Endometrial microvascular endothelial cells (primary cell): ENCODE results near the gene PLEK. TPM values are rescaled to one million over a fixed set of nuclear protein-coding genes. Genes with fewer than 3 reads are reported as not detected.
"Not testable (repeated sequence)": the region's sequence is repeated elsewhere in the genome, so short reads cannot be mapped to it uniquely, and the experiment has no call there.

Source experiments
- in situ Hi-C: cut with HindIII; loops from 2 replicates; pipeline ENCODE4 v1.10.0; 2017; ENCODE audit warnings: low sequenced_read_pairs, low pct_unique_long_range_greater_than_20kb; ENCODE audit errors: inconsistent ontology term
- total RNA-seq: library from RNA; depleted of rRNA; stranded (reverse); fragments of >200 nt; gene quantifications from one replicate; pipeline ENCODE4 v1.2.3, GENCODE V29; 2015; ENCODE audit errors: inconsistent ontology term

Gene PLEK
- total RNA-seq, 1 donor from 2014 or later, result not detected

DNA sequence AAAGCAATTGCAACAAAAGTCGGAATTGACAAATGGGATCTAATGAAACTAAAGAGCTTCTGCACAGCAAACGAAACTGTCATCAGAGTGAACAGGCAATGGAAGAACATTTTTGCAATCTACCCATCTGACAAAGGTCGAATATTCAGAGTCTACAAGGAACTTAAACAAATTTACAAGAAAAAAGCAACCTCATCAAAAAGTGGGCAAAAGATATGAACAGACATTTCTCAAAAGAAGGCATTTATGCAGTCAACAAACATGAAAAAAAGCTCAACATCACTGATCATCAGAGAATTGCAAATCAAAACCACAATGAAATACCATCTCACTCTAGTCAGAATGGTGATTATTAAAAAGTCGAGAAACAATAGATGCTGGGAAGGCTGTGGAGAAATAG lies 16.0 kb upstream of the PLEK start:
- in situ Hi-C loops, result not testable (repeated sequence)

DNA sequence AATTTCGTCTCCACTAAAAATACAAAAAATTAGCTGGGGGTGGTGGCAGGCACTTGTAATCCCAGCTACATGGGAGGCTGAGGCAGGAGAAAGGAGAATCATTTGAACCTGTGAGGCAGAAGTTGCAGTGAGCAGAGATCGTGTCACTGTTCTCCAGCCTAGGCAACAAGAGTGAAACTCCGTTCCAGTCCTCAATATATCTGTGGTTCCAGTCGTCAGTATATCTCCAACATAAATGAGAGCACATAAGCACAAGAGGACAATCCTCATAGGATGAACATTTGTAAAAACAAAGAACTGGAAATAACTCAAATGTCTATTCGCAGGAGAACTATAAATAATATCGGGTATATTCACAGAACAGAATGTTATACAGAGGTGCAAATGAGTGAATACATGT lies 13.1 kb upstream of the PLEK start:
- in situ Hi-C loops, result no loop called here

DNA sequence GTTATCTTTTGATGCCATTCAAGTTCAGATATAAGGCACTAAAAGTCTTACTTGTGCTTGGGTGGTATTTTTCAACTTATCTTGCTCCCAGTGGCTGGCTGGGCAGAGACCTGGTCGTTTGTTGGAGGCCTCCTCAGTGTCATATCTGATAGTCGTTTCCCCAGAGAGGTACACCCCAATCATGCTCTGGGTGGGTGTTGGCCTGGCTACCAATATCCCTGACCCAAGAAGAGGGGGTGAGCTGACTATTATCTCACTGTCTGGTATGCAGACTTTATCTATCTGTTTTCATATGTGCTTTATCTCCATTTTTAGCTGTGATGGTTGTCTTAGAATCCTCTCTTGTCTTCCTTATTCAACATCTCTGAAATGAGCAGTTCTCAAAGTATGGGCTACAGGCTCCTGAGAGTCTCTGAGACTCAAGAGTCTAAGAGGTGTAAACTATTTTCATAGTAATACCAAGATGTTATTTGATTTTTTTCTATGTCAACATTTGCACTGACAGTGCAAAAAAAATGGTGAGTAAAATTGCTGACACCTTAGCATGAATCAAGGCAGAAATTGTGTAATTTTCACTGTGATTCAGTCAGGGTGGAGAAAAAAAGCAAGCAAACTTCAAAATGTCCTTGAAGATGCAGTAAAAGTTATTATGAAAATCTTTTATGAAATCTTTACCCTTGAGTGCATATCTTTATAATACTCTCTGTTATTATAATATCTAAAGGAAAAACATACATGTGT lies 12.3 kb upstream of the PLEK start:
- in situ Hi-C loops, result no loop called here

DNA sequence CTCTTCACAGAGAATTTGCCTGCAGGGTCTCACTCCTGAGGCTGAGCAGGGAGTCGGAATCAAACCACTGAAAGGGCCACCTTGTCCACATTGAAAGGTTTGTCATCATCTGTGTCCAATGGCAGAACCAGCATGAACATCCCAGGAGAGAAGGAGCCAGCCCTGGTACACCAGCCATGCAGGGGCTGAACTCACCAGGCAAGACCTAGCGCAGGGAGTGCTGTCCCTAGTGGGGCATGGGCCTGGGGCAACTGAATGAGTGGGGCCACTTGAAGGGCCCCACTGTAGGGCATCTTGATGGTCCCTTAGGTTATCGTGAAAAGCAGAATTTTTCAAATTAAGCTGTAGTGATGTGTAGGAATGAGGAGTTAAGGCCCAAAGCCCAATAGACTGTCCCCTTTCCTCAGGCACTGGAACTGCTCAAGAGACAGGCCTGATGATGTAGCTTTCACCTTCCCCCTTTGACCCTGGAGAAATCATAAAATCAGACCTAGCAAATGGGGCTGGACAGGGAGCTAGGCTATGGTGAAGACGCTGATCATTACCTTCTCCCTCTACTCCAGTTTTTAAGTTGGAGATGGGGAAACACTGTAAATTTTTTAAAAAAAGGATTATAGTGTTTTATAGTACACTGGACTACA lies 8.4 kb upstream of the PLEK start:
- in situ Hi-C loops, result no loop called here

DNA sequence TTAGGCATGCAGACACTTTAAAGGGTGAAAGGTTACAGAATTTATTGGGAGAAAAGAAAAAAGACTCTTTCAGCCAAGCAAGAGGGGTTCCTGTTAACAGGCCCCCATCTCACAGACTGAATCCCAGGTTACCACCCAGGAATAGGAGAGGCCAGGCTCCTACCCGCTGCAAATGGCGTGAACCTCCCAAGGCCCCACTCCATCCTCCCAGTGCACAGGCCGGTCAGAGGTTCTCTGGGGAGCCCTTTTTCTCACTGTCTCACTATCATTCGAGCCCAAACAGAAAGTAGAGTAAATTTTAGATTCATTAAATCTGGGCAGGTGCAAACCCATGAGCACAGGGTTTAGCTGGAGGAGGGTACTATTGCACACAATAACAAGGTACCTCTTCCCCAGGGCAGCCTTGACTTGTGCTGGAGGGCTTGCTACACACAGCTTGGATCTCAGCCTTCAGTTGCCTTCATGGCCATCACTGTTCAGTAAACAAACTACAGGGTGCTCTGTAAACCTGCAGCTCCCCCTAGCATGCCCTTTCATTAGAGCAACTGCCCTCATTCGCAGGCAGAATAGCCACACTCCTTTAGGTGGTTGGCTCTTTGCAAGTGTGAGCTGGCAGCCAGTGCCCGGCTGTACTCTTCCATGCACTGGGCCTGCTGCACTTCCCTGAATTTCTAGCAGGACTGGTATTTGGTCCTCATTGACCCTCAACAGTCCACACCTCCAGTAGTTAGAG lies 7.3 kb upstream of the PLEK start:
- in situ Hi-C loops, result no loop called here

DNA sequence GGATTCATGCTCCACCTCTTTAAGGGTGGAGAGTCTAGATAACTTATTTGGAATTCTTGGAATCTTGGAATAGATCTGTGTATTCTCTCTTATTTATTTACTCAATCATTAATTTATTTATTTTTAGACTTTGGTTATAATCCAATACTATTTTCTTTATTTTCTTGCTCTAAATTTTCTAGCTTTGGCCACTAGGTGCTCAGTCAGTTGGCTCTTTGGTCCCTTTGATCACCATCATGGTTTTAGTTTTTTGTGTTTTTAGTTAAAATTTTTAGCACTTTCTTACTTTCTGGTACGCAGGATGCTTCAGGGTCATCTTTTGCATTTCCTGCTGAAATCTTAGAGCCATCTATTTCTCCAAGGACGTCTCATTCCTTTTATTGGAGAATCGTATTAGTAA lies 5.2 kb upstream of the PLEK start:
- in situ Hi-C loops, result no loop called here

DNA sequence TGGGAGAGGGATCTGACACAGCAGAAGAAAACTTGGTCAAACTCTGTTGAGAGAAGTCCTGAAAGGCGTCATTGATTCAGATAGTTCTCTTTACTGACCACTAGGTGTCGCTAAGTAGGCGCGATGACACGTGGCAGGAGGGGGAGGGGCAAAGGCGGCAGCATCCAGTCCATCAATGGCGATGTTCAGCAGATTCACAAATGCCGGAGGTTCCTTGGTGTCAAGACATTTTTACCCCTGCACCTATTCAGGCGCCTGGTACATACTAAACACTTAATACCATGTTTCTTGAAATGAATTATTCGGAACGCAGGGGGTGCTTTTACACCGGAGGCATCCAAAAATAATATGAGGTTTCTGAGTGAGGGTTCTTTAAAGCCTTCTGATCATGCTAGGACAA lies 3.0 kb upstream of the PLEK start:
- in situ Hi-C loops, result no loop called here

DNA sequence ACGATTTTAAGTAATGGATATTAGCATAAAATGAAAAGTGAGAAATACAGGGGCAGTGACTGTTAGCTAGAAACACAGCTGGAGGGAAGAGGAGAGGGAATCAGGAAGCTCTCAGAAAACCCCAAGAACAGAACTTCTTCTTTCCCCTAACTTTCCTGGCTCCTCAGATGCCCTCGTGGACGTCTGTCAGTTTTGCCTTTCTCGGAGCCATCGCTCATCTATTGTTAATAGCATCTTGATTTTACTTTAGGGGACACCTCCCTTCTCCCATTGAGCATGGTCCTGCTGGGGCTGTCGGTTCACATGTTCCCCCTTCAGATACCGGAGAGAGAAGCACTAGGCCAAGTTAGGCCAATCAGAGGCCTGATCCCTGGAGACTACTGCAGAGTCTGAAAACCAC lies 2.3 kb upstream of the PLEK start:
- in situ Hi-C loops, result no loop called here

DNA sequence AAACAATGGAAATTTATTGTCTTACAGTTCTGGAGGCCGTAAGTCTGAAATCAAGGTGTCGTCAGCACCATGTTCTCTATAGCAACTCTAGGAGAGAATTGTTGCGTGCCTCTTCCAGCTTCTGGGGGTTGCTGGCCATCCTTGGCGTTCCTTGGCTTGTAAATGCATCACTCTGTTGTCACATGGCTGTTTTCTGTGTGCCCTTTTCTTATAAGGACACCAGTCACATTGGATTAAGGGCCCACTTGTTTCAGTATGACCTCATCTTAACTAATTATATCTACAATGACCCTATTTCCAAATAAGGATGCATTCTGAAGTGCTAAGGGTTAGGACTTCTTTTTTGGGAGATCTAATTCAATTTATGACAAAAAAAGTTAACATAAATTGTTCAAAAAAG lies 1.4 kb upstream of the PLEK start:
- in situ Hi-C loops, result no loop called here

DNA sequence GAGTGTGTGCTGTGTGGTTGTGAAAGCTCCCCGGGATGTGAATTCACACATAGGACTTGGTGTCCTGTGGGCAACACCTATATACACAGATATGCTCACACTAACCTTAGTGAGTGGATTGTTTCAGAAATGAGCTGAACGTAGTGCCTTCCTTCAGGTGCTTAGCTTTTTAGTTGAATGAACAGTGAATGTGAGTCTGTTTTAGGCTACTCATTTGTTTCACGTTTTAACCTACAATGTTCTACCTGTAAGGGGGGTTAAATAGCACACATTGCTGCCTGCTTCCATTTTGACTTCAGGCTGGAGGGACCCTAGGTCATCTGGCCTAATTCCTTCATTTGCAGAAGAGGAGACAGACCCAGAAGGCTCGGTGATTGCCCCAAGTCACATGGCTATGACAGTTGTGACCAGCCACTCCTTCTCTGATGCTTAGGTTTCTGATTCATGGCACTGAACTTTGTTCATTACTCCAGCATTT lies 1.0 kb downstream of the PLEK start:
- in situ Hi-C loops, result no loop called here

DNA sequence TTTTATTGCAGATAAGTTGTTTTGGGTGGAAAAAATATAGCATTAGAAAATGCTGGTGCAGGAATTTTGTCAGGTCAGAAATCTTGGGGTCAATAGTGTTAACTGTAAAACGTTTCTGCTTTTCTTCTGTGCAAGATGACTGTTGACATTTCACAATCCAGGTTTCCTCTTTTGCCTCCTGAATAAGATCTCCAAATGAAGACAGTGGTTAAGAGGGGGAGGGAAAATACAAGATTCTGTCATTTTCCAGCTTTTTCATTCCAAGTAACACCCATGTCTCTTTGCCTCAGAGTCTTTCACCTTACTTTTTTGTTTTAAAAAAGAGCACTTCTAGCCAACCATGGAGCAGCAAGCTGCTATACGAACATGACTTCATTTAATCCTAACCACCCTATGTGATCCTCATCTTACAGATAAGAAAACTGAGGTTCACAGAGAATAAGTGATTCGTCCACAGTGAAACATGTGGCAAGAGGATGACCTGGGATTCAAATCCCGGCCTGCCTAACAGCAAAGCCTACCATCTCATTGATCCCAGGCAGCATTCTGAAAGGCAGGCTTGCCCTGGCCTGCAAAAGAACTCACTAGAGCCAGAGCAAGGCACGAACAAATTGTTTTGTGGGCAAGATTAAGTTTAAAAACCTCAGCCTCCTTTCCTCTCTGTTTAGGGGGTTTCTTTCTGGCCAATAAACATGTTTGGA lies 3.0 kb downstream of the PLEK start:
- in situ Hi-C loops, result no loop called here

DNA sequence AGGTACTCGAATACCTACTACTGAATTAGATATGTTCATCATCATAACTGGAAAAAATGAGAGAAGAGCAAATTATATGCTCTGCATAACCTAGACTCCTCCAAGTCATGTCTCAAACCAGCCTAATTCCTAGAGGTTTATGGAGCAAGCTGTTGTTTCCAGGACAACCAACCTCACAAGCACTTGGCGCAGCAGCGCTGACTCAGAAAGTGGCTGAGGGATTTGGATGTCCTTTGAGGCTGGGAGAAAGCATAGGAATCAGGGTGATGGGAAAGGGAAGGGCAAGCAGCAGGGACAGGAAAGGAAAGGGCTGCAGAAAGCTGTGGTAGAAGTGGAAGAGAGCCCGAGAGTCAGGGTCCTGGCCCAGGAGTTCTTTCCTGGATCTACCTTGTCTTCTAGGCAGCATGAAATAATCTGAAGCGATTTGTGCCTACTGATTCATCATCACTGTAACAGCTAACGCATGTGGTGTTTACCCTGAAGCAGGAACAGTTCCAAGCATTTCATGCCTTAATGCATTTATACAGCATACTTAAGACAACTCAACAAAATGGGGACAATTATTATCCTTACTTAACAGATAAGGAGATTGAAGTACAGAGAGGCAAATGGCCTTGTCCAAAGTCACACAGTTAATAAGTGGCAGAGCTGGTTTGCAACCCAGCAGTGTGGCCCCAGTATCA lies 3.7 kb downstream of the PLEK start:
- in situ Hi-C loops, result no loop called here

DNA sequence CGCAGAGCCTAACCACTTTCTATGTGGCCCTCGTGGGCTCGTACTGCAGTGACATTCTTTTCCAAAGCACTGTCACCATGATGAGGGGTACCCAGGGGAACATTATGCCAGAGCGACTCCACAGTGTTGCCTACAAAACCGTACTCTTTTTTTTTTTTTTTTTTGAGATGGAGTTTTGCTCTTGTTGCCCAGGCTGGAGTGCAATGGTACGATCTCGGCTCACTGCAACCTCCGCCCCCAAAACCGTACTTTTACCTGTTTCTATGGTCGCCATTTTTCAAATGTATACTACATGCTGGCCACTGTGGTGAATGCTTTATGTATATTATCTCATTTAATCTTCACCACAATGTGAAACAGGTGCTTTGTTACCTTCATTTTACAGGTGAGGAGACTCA lies 4.3 kb downstream of the PLEK start:
- in situ Hi-C loops, result no loop called here

DNA sequence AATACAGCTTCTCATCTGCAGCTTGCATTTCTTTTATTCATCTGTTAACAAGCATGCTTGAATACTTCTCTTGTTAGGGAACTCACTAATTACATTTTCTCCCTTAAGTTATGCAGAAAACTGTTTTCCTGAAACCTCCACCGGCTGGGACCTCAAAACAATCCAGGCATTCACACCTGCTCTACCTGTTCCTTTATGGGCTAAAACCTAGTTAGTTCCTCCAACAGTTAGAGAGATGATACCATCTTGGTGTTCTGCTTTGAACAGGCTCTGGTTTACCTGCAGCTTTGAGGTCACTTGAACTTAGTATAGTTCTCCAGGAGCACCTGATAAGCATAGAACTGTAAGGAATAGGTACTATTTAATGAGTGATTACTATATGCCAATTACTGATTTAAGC lies 6.1 kb downstream of the PLEK start:
- in situ Hi-C loops, result no loop called here

DNA sequence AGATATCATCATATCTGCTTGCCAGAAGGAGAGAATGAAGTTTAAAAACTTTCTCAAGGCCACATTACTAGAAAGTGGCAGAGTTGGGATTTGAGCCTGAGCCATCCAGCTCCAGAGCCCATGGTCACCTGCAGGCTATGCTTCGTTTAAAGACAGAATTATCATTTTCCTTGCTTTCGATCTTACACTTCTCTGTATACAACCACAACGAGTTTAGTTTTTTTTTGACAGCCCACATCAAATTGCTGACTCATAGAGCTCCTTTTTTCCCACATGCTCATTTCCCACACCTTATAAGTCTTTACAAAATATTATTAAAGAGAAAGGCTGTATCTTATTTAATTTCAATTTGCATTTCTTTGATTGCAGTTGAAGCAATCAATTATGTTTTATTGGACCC lies 6.5 kb downstream of the PLEK start:
- in situ Hi-C loops, result no loop called here

DNA sequence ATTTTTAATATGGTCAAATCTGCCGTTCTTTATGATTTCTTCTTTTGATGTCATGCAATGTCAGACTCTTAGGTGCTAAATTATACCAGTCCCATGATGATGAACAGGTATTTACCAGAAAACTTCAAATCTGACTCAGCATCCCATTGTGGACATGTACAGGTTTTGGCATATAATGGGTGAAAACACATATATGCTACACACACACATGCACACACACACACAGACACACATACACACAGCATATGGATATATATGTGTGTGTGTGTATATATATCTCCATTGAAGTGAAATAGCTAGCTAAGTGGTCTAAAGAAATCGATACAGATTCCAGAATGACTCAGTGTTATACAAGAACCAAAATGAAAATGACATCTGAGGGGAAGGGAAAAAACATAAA lies 7.4 kb downstream of the PLEK start:
- in situ Hi-C loops, result no loop called here

DNA sequence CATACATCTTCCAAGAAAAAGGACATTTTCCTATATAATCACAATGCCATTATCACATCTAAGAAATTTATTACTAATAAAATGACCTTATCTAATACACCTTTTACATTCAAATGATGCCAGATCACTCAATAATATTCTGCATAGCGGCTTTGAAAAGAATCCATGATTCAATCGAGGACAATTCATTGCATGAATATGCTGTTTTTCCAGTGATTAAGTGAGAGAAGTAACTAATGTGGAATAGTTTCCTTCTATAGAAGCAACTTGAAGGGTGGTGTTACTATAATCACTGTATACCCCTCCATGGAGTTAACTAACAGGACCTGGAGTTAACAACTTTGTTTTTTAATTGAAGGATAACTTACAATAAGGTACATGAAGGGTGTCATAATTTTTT lies 9.1 kb downstream of the PLEK start:
- in situ Hi-C loops, result no loop called here

DNA sequence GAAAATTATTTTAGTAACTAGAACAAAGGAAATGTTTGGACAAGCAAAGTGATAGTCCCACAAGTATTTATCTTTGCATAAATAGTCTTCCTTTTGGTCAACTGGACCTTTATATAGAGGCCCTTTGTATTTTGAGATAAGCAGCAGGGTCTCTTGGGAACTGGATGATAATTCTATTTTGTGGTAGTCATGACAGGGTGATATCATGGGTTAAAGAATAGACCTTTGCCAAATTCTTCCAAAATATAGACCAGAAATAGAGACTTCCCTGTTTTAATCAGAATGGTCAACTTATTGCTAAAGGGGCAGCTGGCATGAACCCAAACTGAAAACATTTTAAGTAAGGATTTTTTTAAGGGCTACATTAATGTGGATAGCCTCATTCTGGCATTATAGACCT lies 10.5 kb downstream of the PLEK start:
- in situ Hi-C loops, result no loop called here

DNA sequence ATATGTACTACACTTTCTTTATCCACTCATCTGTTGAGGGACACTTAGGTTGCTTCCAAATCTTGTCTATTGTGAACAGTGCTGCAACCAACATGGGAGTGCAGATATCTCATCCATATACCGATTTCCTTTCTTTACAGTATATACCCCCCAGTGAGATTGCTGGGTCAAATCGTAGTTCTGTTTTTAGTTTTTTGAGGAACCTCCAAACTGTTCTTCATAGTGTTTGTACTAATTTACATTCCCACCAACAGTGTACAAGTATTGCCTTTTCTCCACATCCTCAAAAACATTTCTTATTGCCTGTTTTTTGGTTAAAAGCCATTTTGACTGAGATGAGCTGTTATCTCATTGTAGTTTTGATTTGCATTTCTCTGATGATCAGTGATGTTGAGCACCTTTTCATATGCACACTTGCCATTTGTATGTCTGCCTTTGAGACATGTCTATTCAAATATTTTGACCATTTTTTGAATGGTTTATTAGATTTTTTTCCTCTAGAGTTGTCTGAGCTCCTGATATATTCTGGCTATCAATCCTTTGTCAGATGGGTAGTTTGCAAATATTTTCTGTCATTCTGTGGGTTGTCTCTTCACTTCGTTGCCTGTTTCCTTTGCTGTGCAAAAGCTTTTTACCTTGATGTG lies 12.2 kb downstream of the PLEK start:
- in situ Hi-C loops, result no loop called here
